Caco-2 (cell line): ENCODE data around the gene BEND7. TPM values are rescaled to one million over a fixed set of nuclear protein-coding genes. Genes with fewer than 3 reads are reported as not detected.

Source experiments
- BruUV-seq: library from RNA; stranded (reverse); fragments of 400-500 nt; replicated peaks from 2 replicates; lab custom pipeline; 2021; lab: Mats Ljungman, UMichigan
- CTCF ChIA-PET: fragments of 300-600 bp; sonication (Branson Sonifier 250); formaldehyde crosslinking; loops from one replicate; lab custom pipeline; 2022; ENCODE audit warnings: antibody characterized with exemption; lab: Charles Lee
- POLR2A ChIA-PET: fragments of 300-600 bp; sonication (Branson Sonifier 250); formaldehyde crosslinking; loops from one replicate; lab custom pipeline; 2022; ENCODE audit warnings: antibody characterized with exemption; lab: Charles Lee
- DNase-seq, 2 experiments: peaks; one replicate each; pipeline versions ENCODE4 v3.0.0 to v3.0.0-alpha.2; 2020 to 2022
- H3K27me3 ChIP-seq: replicated peaks from 2 replicates; pipeline ENCODE4 v1.6.0; 2011; ENCODE audit warnings: low read length; ENCODE audit not compliant: control insufficient read depth, insufficient read depth
- H3K36me3 ChIP-seq: 2 replicates; pipeline ENCODE4 v1.5.1; 2011; ENCODE audit warnings: low read length; ENCODE audit not compliant: control insufficient read depth, insufficient read depth
- H3K4me1 ChIP-seq: fragments of 250-450 bp; sonication (Bioruptor Pico); 2 replicates; pipeline ENCODE4 v1.5.1; 2020; ENCODE audit warnings: mild to moderate bottlenecking
- H3K4me3 ChIP-seq: 2 replicates; pipeline ENCODE4 v1.5.1; 2011; ENCODE audit warnings: low read depth, mild to moderate bottlenecking, control low read depth, low read length
- H3K9me3 ChIP-seq: fragments of 250-450 bp; sonication (Bioruptor Pico); 2 replicates; pipeline ENCODE4 v1.5.1; 2020; ENCODE audit warnings: mild to moderate bottlenecking, moderate library complexity
- H3K27ac Mint-ChIP-seq: one replicate; pipeline ENCODE4 v1.8.0; 2022; ENCODE audit warnings: mixed read lengths; ENCODE audit not compliant: unreplicated experiment
- H3K27me3 Mint-ChIP-seq: one replicate; pipeline ENCODE4 v1.8.0; 2022; ENCODE audit warnings: mixed read lengths; ENCODE audit not compliant: insufficient read depth, unreplicated experiment
- H3K36me3 Mint-ChIP-seq: one replicate; pipeline ENCODE4 v1.8.0; 2022; ENCODE audit warnings: mild to moderate bottlenecking, mixed read lengths; ENCODE audit not compliant: insufficient read depth, unreplicated experiment
- H3K4me1 Mint-ChIP-seq: one replicate; pipeline ENCODE4 v1.8.0; 2022; ENCODE audit warnings: low read depth, mixed read lengths; ENCODE audit not compliant: unreplicated experiment
- H3K4me3 Mint-ChIP-seq: one replicate; pipeline ENCODE4 v1.8.0; 2022; ENCODE audit warnings: mild to moderate bottlenecking, moderate library complexity, mixed read lengths; ENCODE audit not compliant: unreplicated experiment
- H3K9me3 Mint-ChIP-seq: one replicate; pipeline ENCODE4 v1.8.0; 2022; ENCODE audit warnings: mixed read lengths; ENCODE audit not compliant: unreplicated experiment
- CTCF ChIP-seq, 2 experiments: fragments of 200-600 bp in 1 of 2; IDR thresholded peaks; 1 replicate in 1 of 2; 2 replicates in 1 of 2; pipeline versions ENCODE4 v1.5.1 to v1.8.0; 2011 to 2022; ENCODE audit warnings: antibody characterized with exemption in 1 of 2, control low read depth in 1 of 2, inconsistent platforms in 1 of 2, low read depth in 1 of 2, low read length in 1 of 2, mild to moderate bottlenecking in 1 of 2, moderate library complexity in 1 of 2; ENCODE audit not compliant: insufficient read depth in 1 of 2, severe bottlenecking in 1 of 2, unreplicated experiment in 1 of 2
- intact Hi-C: fragments of 100-400 bp; cut with micrococcal nuclease; formaldehyde crosslinking; loops from one replicate; pipeline ENCODE4 v1.10.0; 2022; ENCODE audit not compliant: unreplicated experiment
- total RNA-seq: library from RNA; stranded (reverse); gene quantifications from 2 replicates; pipeline ENCODE4 v1.2.3, GENCODE V29; 2022

Gene BEND7
- total RNA-seq, 1 experiment from 2014 or later: 27.8 TPM

DNA sequence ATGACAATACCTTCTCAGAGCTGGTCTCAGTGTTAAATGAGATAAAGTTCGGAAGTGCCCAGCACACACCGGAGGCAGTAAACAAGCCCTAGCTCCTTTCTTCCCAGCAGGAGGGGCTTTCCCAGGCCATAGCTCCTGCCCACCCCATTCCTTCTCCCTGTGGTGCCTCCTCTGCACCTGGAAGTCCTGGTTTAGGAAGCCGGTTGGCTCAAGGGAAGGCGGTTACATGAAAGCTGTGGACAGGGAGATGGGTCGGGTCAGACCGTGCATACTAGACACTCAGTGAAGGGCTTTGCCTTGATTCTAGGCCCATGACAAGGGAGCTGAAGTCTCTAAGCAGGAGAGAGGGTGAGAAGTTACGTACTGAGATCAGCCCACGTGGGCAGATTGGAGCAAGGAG lies 8.6 kb downstream of the BEND7 start:
- H3K4me3 Mint-ChIP-seq: no peak overlapping the region
- intact Hi-C loops: no loop called here
- H3K36me3 Mint-ChIP-seq: peaks cover 6% of the 10 kb centered on the region
- no peak for TF ChIP-seq CTCF (IDR thresholded peaks at IDR 0.05; ENCODE audit: insufficient read depth in 1 of 2, low read depth in 1 of 2, low read length in 1 of 2, severe bottlenecking in 1 of 2, unreplicated experiment in 1 of 2)
- H3K27ac Mint-ChIP-seq: no peak overlapping the region
- no peaks in the 10 kb centered on the region for H3K27me3 Mint-ChIP-seq
- Histone ChIP-seq H3K27me3 (no peaks in the 10 kb centered on the region), H3K4me3 (no peak overlapping the region), H3K4me1 (peaks cover 7% of the 10 kb centered on the region), H3K36me3 (no peaks in the 10 kb centered on the region), H3K9me3 (no peaks in the 10 kb centered on the region)
- H3K9me3 Mint-ChIP-seq: no peaks in the 10 kb centered on the region
- CTCF ChIA-PET: interaction anchor here (0.6 kb wide), 1 partner anchor 52 kb away, joined by 3 read pairs; no protein-coding TSS in a partner anchor
- POLR2A ChIA-PET: no interaction called here
- no TSS peak for BruUV-seq
- no peak for DNase-seq
- peaks cover 10% of the 10 kb centered on the region for H3K4me1 Mint-ChIP-seq

DNA sequence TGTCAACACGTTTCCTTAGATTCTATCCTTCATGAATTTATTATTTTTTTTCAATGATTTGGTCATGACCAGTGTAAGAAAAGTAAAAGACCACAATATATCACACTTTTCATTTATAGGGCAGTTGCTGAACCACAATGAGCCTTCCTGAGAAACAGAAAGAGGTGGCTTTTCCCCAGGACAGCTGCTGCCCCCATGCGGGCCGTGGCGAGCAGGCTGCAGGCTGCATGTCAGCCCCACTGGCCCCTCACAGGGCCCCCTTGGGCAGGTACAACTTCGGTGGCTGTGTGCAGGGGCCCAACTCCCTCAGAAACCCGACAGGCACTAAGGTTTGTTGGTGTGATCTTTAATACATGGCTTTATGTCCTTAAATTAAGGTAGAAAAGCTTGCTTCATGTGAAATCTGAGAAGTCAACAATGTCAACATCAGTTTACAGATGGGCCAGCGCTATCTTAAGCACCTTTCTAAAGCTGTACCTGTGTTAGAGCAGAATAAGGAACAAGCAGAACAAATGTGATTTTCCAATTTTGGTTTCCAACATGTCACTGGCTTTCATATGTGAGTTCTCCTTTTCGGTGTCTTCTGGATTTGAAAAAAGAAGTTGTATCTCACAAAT lies 10.6 kb downstream of the BEND7 start:
- no TSS peak for BruUV-seq
- peaks cover 10% of the 10 kb centered on the region for H3K4me1 Mint-ChIP-seq
- no peaks in the 10 kb centered on the region for H3K27me3 ChIP-seq
- peak; percentile 17 to 70 for TF ChIP-seq CTCF (IDR thresholded peaks at IDR 0.05; ENCODE audit: insufficient read depth in 1 of 2, low read depth in 1 of 2, low read length in 1 of 2, severe bottlenecking in 1 of 2, unreplicated experiment in 1 of 2)
- H3K36me3 ChIP-seq: no peaks in the 10 kb centered on the region
- H3K27ac Mint-ChIP-seq: no peak overlapping the region
- intact Hi-C loops: loop anchor here (1.0 kb wide), 1 partner anchor 146 kb away; no protein-coding TSS in a partner anchor
- POLR2A ChIA-PET: no interaction called here
- no peak overlapping the region for H3K4me3 Mint-ChIP-seq
- H3K9me3 ChIP-seq: no peaks in the 10 kb centered on the region
- peaks cover 9% of the 10 kb centered on the region for H3K4me1 ChIP-seq
- DNase-seq: peak in 1 of 2 experiments; percentile 41
- H3K27me3 Mint-ChIP-seq: no peaks in the 10 kb centered on the region
- peaks cover 6% of the 10 kb centered on the region for H3K36me3 Mint-ChIP-seq
- H3K9me3 Mint-ChIP-seq: no peaks in the 10 kb centered on the region
- H3K4me3 ChIP-seq: no peak overlapping the region
- CTCF ChIA-PET: no interaction called here

DNA sequence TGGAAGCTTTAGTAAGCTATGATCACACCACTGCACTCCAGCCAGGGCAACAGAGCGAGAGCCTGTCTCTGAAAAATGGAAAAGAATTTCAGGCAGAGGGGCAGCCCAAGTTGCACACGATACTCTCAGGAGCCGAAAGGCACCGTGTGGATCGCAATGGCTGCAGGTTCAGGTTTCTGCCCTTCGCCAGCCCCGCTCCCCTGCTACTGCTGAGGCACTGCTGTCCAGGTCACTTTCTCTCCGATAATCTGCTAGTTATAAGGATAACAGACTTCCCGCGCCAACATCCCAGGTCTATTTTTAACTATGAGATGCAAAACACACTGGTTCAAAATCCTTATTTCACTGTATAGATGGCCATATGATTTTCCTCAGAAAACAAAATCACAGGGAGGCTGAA lies 11.1 kb downstream of the BEND7 start:
- CTCF ChIA-PET: interaction anchor here (0.9 kb wide), 1 partner anchor 22 kb away, joined by 4 read pairs; no protein-coding TSS in a partner anchor
- no peak for DNase-seq
- Mint-ChIP-seq H3K27me3 (no peaks in the 10 kb centered on the region), H3K4me3 (no peak overlapping the region), H3K9me3 (no peaks in the 10 kb centered on the region), H3K36me3 (peaks cover 6% of the 10 kb centered on the region), H3K27ac (no peak overlapping the region), H3K4me1 (peaks cover 10% of the 10 kb centered on the region)
- Histone ChIP-seq H3K4me1 (peaks cover 9% of the 10 kb centered on the region), H3K9me3 (no peaks in the 10 kb centered on the region), H3K4me3 (no peak overlapping the region), H3K27me3 (no peaks in the 10 kb centered on the region), H3K36me3 (no peaks in the 10 kb centered on the region)
- no TSS peak for BruUV-seq
- intact Hi-C loops: loop anchor here (1.0 kb wide), 1 partner anchor 145 kb away; no protein-coding TSS in a partner anchor
- no peak for TF ChIP-seq CTCF (IDR thresholded peaks at IDR 0.05; ENCODE audit: insufficient read depth in 1 of 2, low read depth in 1 of 2, low read length in 1 of 2, severe bottlenecking in 1 of 2, unreplicated experiment in 1 of 2)
- POLR2A ChIA-PET: no interaction called here
